CD4-positive, alpha-beta T cell treated with Interferon gamma for 1 hour (primary cell): ENCODE measurements around the gene U2AF1L4.
"Not testable (repeated sequence)": the region's sequence is repeated elsewhere in the genome, so short reads cannot be mapped to it uniquely, and the experiment has no call there.

Source experiments
- DNase-seq: peaks from one replicate; pipeline ENCODE4 v3.0.0-alpha.2; 2020

Gene U2AF1L4

GRCh38 chr19:35724560-35724959 lies 20.7 kb downstream of the U2AF1L4 start:
- DNase-seq, result no peak

- DNase-seq, result not testable (repeated sequence)
Observed at GRCh38 chr19:35724132-35724531, 21.1 kb downstream of the U2AF1L4 start.

DNA sequence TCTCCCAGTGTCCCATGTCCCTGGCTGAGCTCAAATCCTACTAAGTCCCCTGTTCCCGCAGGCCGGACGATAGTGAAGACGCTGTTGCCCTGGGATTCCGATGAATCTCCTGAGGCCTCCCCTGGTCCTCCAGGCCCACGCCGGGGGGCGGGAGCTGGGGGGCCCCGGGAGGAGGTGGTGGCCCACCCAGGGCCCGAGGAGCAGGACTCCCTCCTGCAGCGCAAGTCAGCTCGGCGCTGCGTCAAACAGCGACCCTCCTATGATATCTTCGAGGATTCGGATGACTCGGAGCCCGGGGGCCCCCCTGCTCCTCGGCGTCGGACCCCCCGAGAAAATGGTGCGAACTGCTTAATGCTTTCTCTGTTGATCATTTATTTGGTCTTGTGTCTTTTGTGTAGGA lies 21.5 kb downstream of the U2AF1L4 start:
- DNase-seq, result no peak

- no peak for DNase-seq
Observed at GRCh38 chr19:35722897-35723296, 22.3 kb downstream of the U2AF1L4 start.

DNA sequence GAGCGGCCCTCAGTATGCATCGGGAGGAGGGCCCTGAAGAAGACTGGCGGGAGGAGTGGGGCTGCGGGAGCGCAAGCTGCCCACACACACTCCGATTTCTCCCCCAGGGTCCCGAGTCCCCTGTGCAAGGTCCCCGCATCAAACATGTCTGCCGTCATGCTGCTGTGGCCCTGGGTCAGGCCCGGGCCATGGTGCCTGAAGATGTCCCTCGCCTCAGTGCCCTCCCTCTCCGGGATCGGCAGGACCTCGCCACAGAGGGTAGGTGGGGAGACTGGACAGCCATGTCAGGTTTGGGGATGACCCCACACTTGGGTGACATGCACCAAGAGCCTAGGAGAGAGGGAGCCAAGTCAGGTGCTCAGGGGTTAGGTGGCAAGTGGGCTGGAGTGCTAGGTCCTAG lies 22.8 kb downstream of the U2AF1L4 start:
- no peak for DNase-seq

DNA sequence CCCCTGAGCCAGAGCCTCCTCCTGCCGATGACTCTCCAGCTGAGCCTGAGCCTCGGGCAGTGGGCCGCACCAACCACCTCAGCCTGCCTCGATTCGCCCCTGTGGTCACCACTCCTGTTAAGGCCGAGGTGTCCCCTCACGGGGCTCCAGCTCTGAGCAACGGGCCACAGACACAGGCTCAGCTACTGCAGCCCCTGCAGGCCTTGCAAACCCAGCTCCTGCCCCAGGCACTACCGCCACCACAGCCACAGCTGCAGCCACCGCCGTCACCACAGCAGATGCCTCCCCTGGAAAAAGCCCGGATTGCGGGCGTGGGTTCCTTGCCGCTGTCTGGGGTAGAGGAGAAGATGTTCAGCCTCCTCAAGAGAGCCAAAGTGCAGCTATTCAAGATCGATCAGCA lies 23.8 kb downstream of the U2AF1L4 start:
- no peak for DNase-seq

DNA sequence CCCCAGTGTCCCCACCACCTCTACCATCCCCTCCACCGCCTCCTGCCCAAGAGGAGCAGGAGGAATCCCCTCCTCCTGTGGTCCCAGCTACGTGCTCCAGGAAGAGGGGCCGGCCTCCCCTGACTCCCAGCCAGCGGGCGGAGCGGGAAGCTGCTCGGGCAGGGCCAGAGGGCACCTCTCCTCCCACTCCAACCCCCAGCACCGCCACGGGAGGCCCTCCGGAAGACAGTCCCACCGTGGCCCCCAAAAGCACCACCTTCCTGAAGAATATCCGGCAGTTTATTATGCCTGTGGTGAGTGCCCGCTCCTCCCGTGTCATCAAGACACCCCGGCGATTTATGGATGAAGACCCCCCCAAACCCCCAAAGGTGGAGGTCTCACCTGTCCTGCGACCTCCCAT lies 24.6 kb downstream of the U2AF1L4 start:
- no peak for DNase-seq

DNA sequence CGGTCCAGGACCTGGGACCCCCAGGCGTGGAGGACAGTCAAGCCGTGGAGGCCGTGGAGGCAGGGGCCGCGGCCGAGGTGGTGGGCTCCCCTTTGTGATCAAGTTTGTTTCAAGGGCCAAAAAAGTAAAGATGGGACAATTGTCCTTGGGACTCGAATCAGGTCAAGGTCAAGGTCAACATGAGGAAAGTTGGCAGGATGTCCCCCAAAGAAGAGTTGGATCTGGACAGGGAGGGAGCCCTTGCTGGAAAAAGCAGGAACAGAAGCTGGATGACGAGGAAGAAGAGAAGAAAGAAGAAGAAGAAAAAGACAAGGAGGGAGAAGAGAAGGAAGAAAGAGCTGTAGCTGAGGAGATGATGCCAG lies 25.1 kb downstream of the U2AF1L4 start:
- DNase-seq, result no peak

DNA sequence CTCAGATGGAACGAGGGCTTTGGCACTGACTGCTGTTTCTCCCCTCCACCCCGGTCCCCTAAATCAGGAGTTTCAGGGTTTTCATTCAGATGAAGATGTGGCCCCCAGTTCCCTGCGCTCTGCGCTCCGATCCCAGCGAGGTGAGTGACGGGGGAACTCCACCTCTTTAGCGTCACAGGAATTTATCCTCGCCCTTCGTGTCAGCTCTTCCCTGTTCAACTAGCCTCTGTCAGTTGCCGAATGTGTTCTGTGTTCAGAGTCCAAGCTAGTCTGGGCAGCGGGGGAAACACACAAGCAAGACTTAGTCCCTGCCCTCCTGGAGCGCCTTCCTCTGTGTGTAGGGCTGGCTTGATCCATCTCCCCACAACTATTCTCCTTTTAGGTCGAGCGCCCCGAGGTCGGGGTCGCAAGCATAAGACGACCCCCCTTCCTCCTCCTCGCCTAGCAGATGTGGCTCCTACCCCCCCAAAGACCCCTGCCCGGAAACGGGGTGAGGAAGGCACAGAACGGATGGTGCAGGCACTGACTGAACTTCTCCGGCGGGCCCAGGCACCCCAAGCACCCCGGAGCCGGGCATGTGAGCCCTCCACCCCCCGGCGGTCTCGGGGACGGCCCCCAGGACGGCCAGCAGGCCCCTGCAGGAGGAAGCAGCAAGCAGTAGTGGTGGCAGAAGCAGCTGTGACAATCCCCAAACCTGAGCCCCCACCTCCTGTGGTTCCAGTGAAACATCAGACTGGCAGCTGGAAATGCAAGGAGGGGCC lies 25.6 kb downstream of the U2AF1L4 start:
- no peak for DNase-seq

GRCh38 chr19:35718345-35719041 lies 26.7 kb downstream of the U2AF1L4 start:
- peak; percentile 19 for DNase-seq

GRCh38 chr19:35717665-35718344 lies 27.4 kb downstream of the U2AF1L4 start, which contains the start of gene KMT2B:
Gene KMT2B, plus strand, starts transcription at chr19:35718003. Its CDS starts 16 bp downstream, at chr19:35718019.
- DNase-seq, result no peak

DNA sequence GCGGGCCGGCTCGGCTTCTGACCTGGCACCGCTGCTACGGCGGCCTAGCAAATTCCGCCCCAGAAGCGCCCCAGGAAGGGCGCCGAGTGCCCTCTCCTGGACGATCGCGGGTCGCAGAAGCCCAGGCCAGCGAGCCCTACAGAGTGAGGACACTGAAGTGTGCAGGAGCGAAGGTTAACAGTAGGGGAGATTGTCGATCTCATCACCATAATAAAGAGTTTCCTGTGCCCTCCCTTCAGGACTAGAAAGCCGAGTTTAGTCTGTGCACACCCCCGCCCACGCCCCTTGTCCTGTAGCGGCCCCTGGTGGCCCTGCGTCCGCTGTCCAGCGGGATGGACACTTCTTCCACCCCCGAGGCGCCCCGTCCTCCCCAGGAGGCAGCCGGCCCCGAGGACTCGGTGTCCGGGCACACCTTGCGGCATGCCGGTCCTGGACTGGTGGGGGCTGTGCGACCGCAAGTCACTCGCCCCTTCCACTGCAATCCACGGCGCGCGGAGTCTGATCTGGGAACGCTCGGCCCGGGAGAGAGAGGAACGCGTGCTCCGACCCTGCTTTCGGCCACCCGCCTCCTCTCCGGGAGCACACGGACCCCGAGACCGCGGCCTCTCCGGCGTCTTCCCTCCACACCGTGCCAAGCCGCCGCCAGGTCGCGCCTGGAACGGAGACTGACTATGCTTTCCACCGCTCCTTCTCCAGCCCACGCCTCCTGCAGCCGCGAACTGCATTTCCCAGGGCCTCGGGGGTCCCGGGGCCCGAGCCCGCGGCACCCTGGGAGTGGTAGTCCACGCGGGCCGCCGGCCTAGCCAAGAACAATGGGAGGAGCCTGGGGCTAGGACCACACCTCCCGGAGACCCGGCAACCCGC lies 28.2 kb downstream of the U2AF1L4 start:
- DNase-seq, result peak; percentile 98

- DNase-seq, result no peak
Observed at GRCh38 chr19:35715981-35716800, 29.0 kb downstream of the U2AF1L4 start.

DNA sequence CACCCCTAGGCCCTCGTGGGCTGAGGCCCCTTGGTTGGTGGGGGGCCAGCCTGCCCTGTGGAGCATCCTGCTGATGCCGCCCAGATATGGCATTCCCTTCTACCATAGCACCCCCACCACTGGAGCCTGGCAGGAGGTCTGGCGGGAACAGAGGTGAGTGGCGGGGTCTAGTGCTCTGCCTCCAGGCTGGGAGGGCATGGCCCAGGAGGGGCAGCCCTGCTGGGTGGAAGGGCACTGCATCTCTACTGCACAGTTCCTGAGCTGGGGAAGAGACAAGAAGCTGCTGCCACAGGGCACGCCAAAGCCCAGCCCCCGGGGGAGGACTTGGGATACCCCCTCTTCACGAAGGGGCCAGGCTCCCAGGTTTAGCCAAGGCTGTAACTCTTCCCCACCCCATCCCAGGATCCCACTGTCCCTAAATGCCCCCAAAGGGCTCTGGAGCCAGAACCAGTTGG lies 29.8 kb downstream of the U2AF1L4 start:
- no peak for DNase-seq

DNA sequence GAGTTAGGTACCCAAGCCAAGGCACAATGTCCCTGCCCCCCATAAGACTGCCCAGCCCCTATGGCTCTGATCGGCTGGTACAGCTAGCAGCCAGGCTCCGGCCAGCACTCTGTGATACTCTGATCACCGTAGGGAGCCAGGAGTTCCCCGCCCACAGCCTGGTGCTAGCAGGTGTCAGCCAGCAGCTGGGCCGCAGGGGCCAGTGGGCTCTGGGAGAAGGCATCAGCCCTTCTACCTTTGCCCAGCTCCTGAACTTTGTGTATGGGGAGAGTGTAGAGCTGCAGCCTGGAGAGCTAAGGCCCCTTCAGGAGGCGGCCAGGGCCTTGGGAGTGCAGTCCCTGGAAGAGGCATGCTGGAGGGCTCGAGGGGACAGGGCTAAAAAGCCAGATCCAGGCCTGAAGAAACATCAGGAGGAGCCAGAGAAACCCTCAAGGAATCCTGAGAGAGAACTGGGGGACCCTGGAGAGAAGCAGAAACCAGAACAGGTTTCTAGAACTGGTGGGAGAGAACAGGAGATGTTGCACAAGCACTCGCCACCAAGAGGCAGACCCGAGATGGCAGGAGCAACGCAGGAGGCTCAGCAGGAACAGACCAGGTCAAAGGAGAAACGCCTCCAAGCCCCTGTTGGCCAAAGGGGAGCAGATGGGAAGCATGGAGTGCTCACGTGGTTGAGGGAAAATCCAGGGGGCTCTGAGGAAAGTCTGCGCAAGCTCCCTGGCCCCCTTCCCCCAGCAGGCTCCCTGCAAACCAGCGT lies 30.4 kb downstream of the U2AF1L4 start:
- no peak for DNase-seq

- no peak for DNase-seq
Observed at GRCh38 chr19:35713904-35714495, 31.2 kb downstream of the U2AF1L4 start.

GRCh38 chr19:35713506-35713850 lies 31.7 kb downstream of the U2AF1L4 start:
- DNase-seq, result no peak

GRCh38 chr19:35712567-35713505 lies 32.4 kb downstream of the U2AF1L4 start:
- DNase-seq, result peak; percentile 42
